HCT116 (cell line): ENCODE data around the gene USP10. TPM values are rescaled to one million over a fixed set of nuclear protein-coding genes. Genes with fewer than 3 reads are reported as not detected.

Experiments used
- ATAC-seq: fragments of 200-7000 bp; cut with Tn5 transposase; 2 replicates; pipeline ENCODE4 v1.9.1; 2020; ENCODE audit warnings: mild to moderate bottlenecking, moderate library complexity
- BruUV-seq: library from RNA; stranded (reverse); fragments of 400-500 nt; replicated peaks from 2 replicates; lab custom pipeline; 2021; lab: Mats Ljungman, UMichigan
- CTCF ChIA-PET: fragments of 300-600 bp; sonication (Branson Sonifier 250); formaldehyde crosslinking; loops from one replicate; lab custom pipeline; 2021; ENCODE audit warnings: antibody characterized with exemption; lab: Charles Lee
- POLR2A ChIA-PET: fragments of 300-600, 350-600 bp; sonication (Branson Sonifier 250); formaldehyde crosslinking; loops from one replicate; lab custom pipeline; 2021; ENCODE audit warnings: antibody characterized with exemption; lab: Charles Lee
- RAD21 ChIA-PET, 2 experiments: fragments of 300-600 bp; sonication (Branson Sonifier 250); formaldehyde crosslinking; loops; one replicate each; lab custom pipeline; 2023; ENCODE audit warnings: low total read pairs in 2 of 2; ENCODE audit not compliant: uncharacterized antibody in 2 of 2, unreplicated experiment in 2 of 2, low non-redundant PET in 1 of 2; lab: Charles Lee
- DNase-seq: peaks from one replicate; pipeline ENCODE4 v3.0.0-alpha.2; 2010; ENCODE audit warnings: low read depth, low spot score
- H2AFZ ChIP-seq: fragments of 200-600 bp; shearing (Covaris generic), sonication (generic); 2 replicates; pipeline ENCODE4 v1.6.1; 2017; ENCODE audit warnings: low read depth, mixed run types, mixed read lengths, antibody characterized with exemption, low read length; ENCODE audit not compliant: poor library complexity, severe bottlenecking
- H3K27ac ChIP-seq: 2 replicates; pipeline ENCODE4 v1.5.1; 2012; ENCODE audit warnings: low read depth, low read length
- H3K27me3 ChIP-seq: fragments of 200-600 bp; sonication (generic); 2 replicates; pipeline ENCODE4 v1.6.1; 2016; ENCODE audit warnings: mixed run types, low read length, mixed read lengths; ENCODE audit not compliant: insufficient read depth
- H3K36me3 ChIP-seq, 2 experiments: fragments of 200-500 bp in 1 of 2; fragments of 200-600 bp in 1 of 2; sonication (Bioruptor generic) in 1 of 2; sonication (generic) in 1 of 2; 2 replicates each; pipeline versions ENCODE4 v1.5.1 to v1.6.1; 2014 to 2016; ENCODE audit warnings: low read length in 2 of 2, inconsistent platforms in 1 of 2, mixed read lengths in 1 of 2, mixed run types in 1 of 2; ENCODE audit not compliant: insufficient read depth in 2 of 2, control insufficient read depth in 1 of 2
- H3K4me1 ChIP-seq, 2 experiments: fragments of 200-600 bp in 1 of 2; sonication (generic) in 1 of 2; 2 replicates each; pipeline versions ENCODE4 v1.5.1 to v1.6.1; 2012 to 2017; ENCODE audit warnings: low read length in 2 of 2, inconsistent platforms in 1 of 2, mild to moderate bottlenecking in 1 of 2, mixed read lengths in 1 of 2, mixed run types in 1 of 2, moderate library complexity in 1 of 2; ENCODE audit not compliant: insufficient read depth in 2 of 2, control insufficient read depth in 1 of 2
- H3K4me2 ChIP-seq: fragments of 200-600 bp; sonication (generic); 2 replicates; pipeline ENCODE4 v1.6.1; 2017; ENCODE audit warnings: mixed run types, low read length, mixed read lengths
- H3K4me3 ChIP-seq, 2 experiments: fragments of 200-600 bp in 1 of 2; sonication (generic) in 1 of 2; replicated peaks in 1 of 2; 2 replicates each; pipeline ENCODE4 v1.5.1; 2011 to 2016; ENCODE audit warnings: low read length in 2 of 2, control low read depth in 1 of 2, low read depth in 1 of 2, mild to moderate bottlenecking in 1 of 2, mixed read lengths in 1 of 2, mixed run types in 1 of 2
- H3K79me2 ChIP-seq: fragments of 200-600 bp; sonication (generic); 2 replicates; pipeline ENCODE4 v1.6.1; 2017; ENCODE audit warnings: mild to moderate bottlenecking, mixed run types, low read length, moderate library complexity, mixed read lengths; ENCODE audit not compliant: insufficient read depth
- H3K9ac ChIP-seq: fragments of 200-600 bp; sonication (generic); 2 replicates; pipeline ENCODE4 v1.6.1; 2016; ENCODE audit warnings: low read length, mixed read lengths
- H3K9me2 ChIP-seq: fragments of 200-600 bp; sonication (generic), shearing (Covaris generic); 2 replicates; pipeline ENCODE4 v1.6.1; 2017; ENCODE audit warnings: mixed run types, mild to moderate bottlenecking, moderate library complexity; ENCODE audit not compliant: insufficient read depth
- H3K9me3 ChIP-seq, 2 experiments: fragments of 200-500 bp in 1 of 2; fragments of 200-600 bp in 1 of 2; sonication (Bioruptor generic) in 1 of 2; sonication (generic) in 1 of 2; 2 replicates each; pipeline ENCODE4 v1.6.1; 2014 to 2017; ENCODE audit warnings: low read length in 2 of 2, mixed read lengths in 2 of 2, inconsistent platforms in 1 of 2, low read depth in 1 of 2, mild to moderate bottlenecking in 1 of 2, mixed run types in 1 of 2, moderate library complexity in 1 of 2; ENCODE audit not compliant: control insufficient read depth in 1 of 2, insufficient read depth in 1 of 2
- H4K20me1 ChIP-seq: fragments of 200-600 bp; sonication (generic), shearing (Covaris generic); 2 replicates; pipeline ENCODE4 v1.6.1; 2017; ENCODE audit warnings: mixed run types, mild to moderate bottlenecking, moderate library complexity; ENCODE audit not compliant: insufficient read depth
- CBX3 ChIP-seq: IDR thresholded peaks from 2 replicates; pipeline ENCODE4 v1.6.1; 2012; ENCODE audit warnings: low read depth
- CEBPB ChIP-seq: IDR thresholded peaks from 2 replicates; pipeline ENCODE4 v1.6.1; 2012; ENCODE audit warnings: low read depth
- ELF1 ChIP-seq: IDR thresholded peaks from 2 replicates; pipeline ENCODE4 v1.6.1; 2012; ENCODE audit warnings: low read depth, borderline replicate concordance
- EZH2 ChIP-seq: fragments of 200-600 bp; sonication (generic); IDR thresholded peaks from 2 replicates; pipeline ENCODE4 v1.6.1; 2017; ENCODE audit warnings: antibody characterized with exemption, mixed run types
- FOSL1 ChIP-seq: IDR thresholded peaks from 2 replicates; pipeline ENCODE4 v1.6.1; 2012; ENCODE audit warnings: low read depth
- JUND ChIP-seq: IDR thresholded peaks from 2 replicates; pipeline ENCODE4 v1.6.1; 2012
- MAX ChIP-seq: IDR thresholded peaks from 2 replicates; pipeline ENCODE4 v1.6.1; 2012
- POLR2A ChIP-seq: IDR thresholded peaks from 2 replicates; pipeline ENCODE4 v1.7.0; 2011; ENCODE audit warnings: borderline replicate concordance; ENCODE audit not compliant: insufficient read depth, insufficient read length; ENCODE audit errors: extremely low read depth
- RAD21 ChIP-seq: IDR thresholded peaks from 2 replicates; pipeline ENCODE4 v1.6.1; 2012; ENCODE audit warnings: low read depth, mild to moderate bottlenecking
- REST ChIP-seq: IDR thresholded peaks from 2 replicates; pipeline ENCODE4 v1.6.1; 2012; ENCODE audit warnings: low read depth
- SIN3A ChIP-seq: IDR thresholded peaks from 2 replicates; pipeline ENCODE4 v1.6.1; 2012; ENCODE audit warnings: low read depth
- SP1 ChIP-seq: IDR thresholded peaks from 2 replicates; pipeline ENCODE4 v1.6.1; 2012; ENCODE audit warnings: low read depth
- SRF ChIP-seq: IDR thresholded peaks from 2 replicates; pipeline ENCODE4 v1.6.1; 2012; ENCODE audit warnings: low read depth
- TCF7L2 ChIP-seq: IDR thresholded peaks from 2 replicates; pipeline ENCODE4 v1.7.0; 2011; ENCODE audit warnings: borderline replicate concordance, inconsistent platforms; ENCODE audit not compliant: insufficient read depth, insufficient read length; ENCODE audit errors: extremely low read depth
- ZFX ChIP-seq: fragments of 450-650 bp; IDR thresholded peaks from 2 replicates; pipeline ENCODE4 v1.6.1; 2017
- intact Hi-C: fragments of 100-400 bp; cut with micrococcal nuclease; formaldehyde crosslinking; loops from 2 replicates; pipeline ENCODE4 v1.10.0; 2022
- total RNA-seq: library from RNA; stranded (reverse); gene quantifications from one replicate; pipeline ENCODE4 v1.2.1, GENCODE V29; 2021; ENCODE audit not compliant: unreplicated experiment
- TF ChIP-seq, protein P1 (sequence below), 3 experiments: fragments of 200-600 bp in 1 of 3; sonication (generic) in 1 of 3; IDR thresholded peaks in 2 of 3; conservative IDR thresholded peaks in 1 of 3; 2 replicates each; pipeline ENCODE4 v1.5.1; 2012 to 2017; ENCODE audit warnings: low read depth in 2 of 3, low read length in 2 of 3, antibody characterized with exemption in 1 of 3, borderline replicate concordance in 1 of 3, control low read depth in 1 of 3, mild to moderate bottlenecking in 1 of 3, mixed read lengths in 1 of 3, mixed run types in 1 of 3, moderate library complexity in 1 of 3; ENCODE audit not compliant: insufficient read depth in 1 of 3
- TF ChIP-seq, protein P2 (sequence below): IDR thresholded peaks from 2 replicates; pipeline ENCODE4 v1.6.1; 2011; ENCODE audit warnings: mild to moderate bottlenecking, low read length, moderate library complexity; ENCODE audit not compliant: insufficient replicate concordance; ENCODE audit errors: extremely low read depth

USP10 gene
- total RNA-seq, 1 experiment from 2014 or later = 175 TPM

DNA sequence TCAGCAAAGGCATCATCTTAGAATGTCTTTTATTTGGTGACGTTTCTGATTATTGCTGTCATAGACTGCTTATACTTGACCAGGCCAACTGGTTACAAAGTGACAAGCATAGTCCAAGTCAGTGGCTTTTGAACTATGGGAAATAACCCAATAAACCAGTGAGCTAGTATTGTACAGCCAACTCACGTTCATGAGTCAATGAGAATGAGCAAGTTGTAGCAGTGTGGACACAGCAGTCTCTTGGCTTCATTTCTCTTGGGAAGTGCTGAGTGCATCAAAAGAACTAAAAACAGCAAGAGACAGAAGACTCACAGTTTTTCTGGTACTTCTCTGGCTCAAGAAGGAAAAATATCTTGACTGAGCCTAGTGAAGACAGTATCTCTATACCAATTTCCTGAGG, 83.0 kb downstream of the USP10 start:
- no peaks in the 10 kb centered on the region for H3K79me2 ChIP-seq
- H3K4me3 ChIP-seq = no peak overlapping the region
- TF ChIP-seq SRF (no peak), SP1 (no peak), MAX (no peak), ZFX (no peak), CBX3 (no peak), ELF1 (no peak), POLR2A (no peak), EZH2 (no peak), FOSL1 (no peak), CEBPB (no peak), REST (no peak), SIN3A (no peak), TCF7L2 (no peak), JUND (no peak), RAD21 (no peak)
- TF ChIP-seq, protein P1, sequence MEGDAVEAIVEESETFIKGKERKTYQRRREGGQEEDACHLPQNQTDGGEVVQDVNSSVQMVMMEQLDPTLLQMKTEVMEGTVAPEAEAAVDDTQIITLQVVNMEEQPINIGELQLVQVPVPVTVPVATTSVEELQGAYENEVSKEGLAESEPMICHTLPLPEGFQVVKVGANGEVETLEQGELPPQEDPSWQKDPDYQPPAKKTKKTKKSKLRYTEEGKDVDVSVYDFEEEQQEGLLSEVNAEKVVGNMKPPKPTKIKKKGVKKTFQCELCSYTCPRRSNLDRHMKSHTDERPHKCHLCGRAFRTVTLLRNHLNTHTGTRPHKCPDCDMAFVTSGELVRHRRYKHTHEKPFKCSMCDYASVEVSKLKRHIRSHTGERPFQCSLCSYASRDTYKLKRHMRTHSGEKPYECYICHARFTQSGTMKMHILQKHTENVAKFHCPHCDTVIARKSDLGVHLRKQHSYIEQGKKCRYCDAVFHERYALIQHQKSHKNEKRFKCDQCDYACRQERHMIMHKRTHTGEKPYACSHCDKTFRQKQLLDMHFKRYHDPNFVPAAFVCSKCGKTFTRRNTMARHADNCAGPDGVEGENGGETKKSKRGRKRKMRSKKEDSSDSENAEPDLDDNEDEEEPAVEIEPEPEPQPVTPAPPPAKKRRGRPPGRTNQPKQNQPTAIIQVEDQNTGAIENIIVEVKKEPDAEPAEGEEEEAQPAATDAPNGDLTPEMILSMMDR (IDR thresholded peaks at IDR 0.05 in 2 of 3, conservative IDR thresholded peaks at IDR 0.05 in 1 of 3; ENCODE audit: borderline replicate concordance in 1 of 3, insufficient read depth in 1 of 3, low read depth in 2 of 3, low read length in 2 of 3) = no peak
- TF ChIP-seq, protein P2, sequence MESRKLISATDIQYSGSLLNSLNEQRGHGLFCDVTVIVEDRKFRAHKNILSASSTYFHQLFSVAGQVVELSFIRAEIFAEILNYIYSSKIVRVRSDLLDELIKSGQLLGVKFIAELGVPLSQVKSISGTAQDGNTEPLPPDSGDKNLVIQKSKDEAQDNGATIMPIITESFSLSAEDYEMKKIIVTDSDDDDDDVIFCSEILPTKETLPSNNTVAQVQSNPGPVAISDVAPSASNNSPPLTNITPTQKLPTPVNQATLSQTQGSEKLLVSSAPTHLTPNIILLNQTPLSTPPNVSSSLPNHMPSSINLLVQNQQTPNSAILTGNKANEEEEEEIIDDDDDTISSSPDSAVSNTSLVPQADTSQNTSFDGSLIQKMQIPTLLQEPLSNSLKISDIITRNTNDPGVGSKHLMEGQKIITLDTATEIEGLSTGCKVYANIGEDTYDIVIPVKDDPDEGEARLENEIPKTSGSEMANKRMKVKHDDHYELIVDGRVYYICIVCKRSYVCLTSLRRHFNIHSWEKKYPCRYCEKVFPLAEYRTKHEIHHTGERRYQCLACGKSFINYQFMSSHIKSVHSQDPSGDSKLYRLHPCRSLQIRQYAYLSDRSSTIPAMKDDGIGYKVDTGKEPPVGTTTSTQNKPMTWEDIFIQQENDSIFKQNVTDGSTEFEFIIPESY = no peak
- DNase-seq = no peak
- H3K9me3 ChIP-seq = no peaks in the 10 kb centered on the region
- H3K4me2 ChIP-seq = no peak overlapping the region
- no peak overlapping the region for H3K9ac ChIP-seq
- H3K36me3 ChIP-seq = peaks cover 12 to 23% of the 10 kb centered on the region in 2 experiments; a peak in 3 of 4 replicates
- no TSS peak for BruUV-seq
- H3K4me1 ChIP-seq = 0 out of 4 replicates have a peak, but pooled peaks cover 0 to 2% of the 10 kb centered on the region in 2 experiments
- H3K9me2 ChIP-seq = no peaks in the 10 kb centered on the region
- H3K27ac ChIP-seq = no peak overlapping the region
- ChIA-PET RAD21 (no interaction called here), CTCF (no interaction called here), POLR2A (interaction anchor here (0.6 kb wide), 1 partner anchor 169 kb away, joined by 3 read pairs; no protein-coding TSS in a partner anchor)
- H2AFZ ChIP-seq = no peak overlapping the region
- H3K27me3 ChIP-seq = no peaks in the 10 kb centered on the region
- no peaks in the 10 kb centered on the region for H4K20me1 ChIP-seq
- intact Hi-C loops = no loop called here
- ATAC-seq = no peak
